Ishikawa (cell line): Measurements from ENCODE around the gene KDSR.

Source experiments
- CEBPB ChIP-seq: IDR thresholded peaks from 2 replicates; pipeline ENCODE4 v1.6.1; 2012
- CREB1 ChIP-seq: IDR thresholded peaks from 2 replicates; pipeline ENCODE4 v1.6.1; 2012; ENCODE audit warnings: low read depth
- EP300 ChIP-seq: IDR thresholded peaks from 2 replicates; pipeline ENCODE4 v1.6.1; 2012; ENCODE audit warnings: borderline replicate concordance
- MAX ChIP-seq: IDR thresholded peaks from 2 replicates; pipeline ENCODE4 v1.6.1; 2012
- RAD21 ChIP-seq: IDR thresholded peaks from 2 replicates; pipeline ENCODE4 v1.6.1; 2012; ENCODE audit warnings: low read depth
- REST ChIP-seq: IDR thresholded peaks from 2 replicates; pipeline ENCODE4 v1.6.1; 2012; ENCODE audit warnings: low read depth, mild to moderate bottlenecking
- TAF1 ChIP-seq: IDR thresholded peaks from 2 replicates; pipeline ENCODE4 v1.6.1; 2012; ENCODE audit warnings: low read depth, mild to moderate bottlenecking
- TCF12 ChIP-seq: IDR thresholded peaks from 2 replicates; pipeline ENCODE4 v1.6.1; 2012; ENCODE audit warnings: low read depth
- TEAD4 ChIP-seq: IDR thresholded peaks from 2 replicates; pipeline ENCODE4 v1.6.1; 2012
- YY1 ChIP-seq: IDR thresholded peaks from 2 replicates; pipeline ENCODE4 v1.6.1; 2012; ENCODE audit warnings: low read depth
- ZBTB7A ChIP-seq: IDR thresholded peaks from 2 replicates; pipeline ENCODE4 v1.6.1; 2012; ENCODE audit warnings: low read depth

- TF ChIP-seq RAD21 (no peak), EP300 (no peak), CEBPB (no peak), TAF1 (no peak), TEAD4 (no peak), TCF12 (no peak), REST (no peak), CREB1 (no peak), ZBTB7A (no peak), MAX (no peak), YY1 (no peak)
These were observed 18.4 kb downstream of the KDSR start for GRCh38 chr18:63348508-63349136.
